HEK293T (cell line): ENCODE measurements around the gene WDR62.

Experiments
- CTCF ChIA-PET: fragments of 350-600 bp; formaldehyde crosslinking; extraction: SDS; loops from one replicate; lab custom pipeline; 2021; ENCODE audit warnings: antibody characterized with exemption, inconsistent platforms; lab: Yijun Ruan, JAX
- POLR2A ChIA-PET: fragments of 350-600 bp; formaldehyde crosslinking; extraction: SDS; loops from one replicate; lab custom pipeline; 2020; ENCODE audit warnings: antibody characterized with exemption, inconsistent platforms; lab: Yijun Ruan, JAX
- DNase-seq: peaks from one replicate; pipeline ENCODE4 v3.0.0; 2012; ENCODE audit warnings: mixed read lengths; ENCODE audit errors: extremely low spot score
- ARNT ChIP-seq: fragments of 450-650 bp; IDR thresholded peaks from 2 replicates; pipeline ENCODE4 v1.6.1; 2017; ENCODE audit warnings: mild to moderate bottlenecking
- BHLHE40 ChIP-seq: fragments of 450-650 bp; IDR thresholded peaks from 2 replicates; pipeline ENCODE4 v1.6.1; 2016; ENCODE audit warnings: mild to moderate bottlenecking, moderate library complexity, borderline replicate concordance
- CTBP1 ChIP-seq: fragments of 450-650 bp; IDR thresholded peaks from 2 replicates; pipeline ENCODE4 v1.6.1; 2016; ENCODE audit warnings: borderline replicate concordance
- ELF4 ChIP-seq: fragments of 450-650 bp; IDR thresholded peaks from 2 replicates; pipeline ENCODE4 v1.6.1; 2017; ENCODE audit warnings: antibody characterized with exemption
- FOXA1 ChIP-seq: fragments of 450-650 bp; IDR thresholded peaks from 2 replicates; pipeline ENCODE4 v1.6.1; 2016; ENCODE audit warnings: mild to moderate bottlenecking
- FOXK2 ChIP-seq: fragments of 450-650 bp; IDR thresholded peaks from 2 replicates; pipeline ENCODE4 v1.6.1; 2016; ENCODE audit warnings: mild to moderate bottlenecking
- FOXM1 ChIP-seq: fragments of 450-650 bp; IDR thresholded peaks from 2 replicates; pipeline ENCODE4 v1.6.1; 2017; ENCODE audit warnings: mild to moderate bottlenecking, borderline replicate concordance
- HDGF ChIP-seq: fragments of 450-650 bp; IDR thresholded peaks from 2 replicates; pipeline ENCODE4 v1.6.1; 2017; ENCODE audit warnings: antibody characterized with exemption, borderline replicate concordance
- L3MBTL2 ChIP-seq: fragments of 450-650 bp; conservative IDR thresholded peaks from 2 replicates; pipeline ENCODE4 v1.6.1; 2016; ENCODE audit warnings: mild to moderate bottlenecking
- LEF1 ChIP-seq: fragments of 450-650 bp; IDR thresholded peaks from 2 replicates; pipeline ENCODE4 v1.6.1; 2017; ENCODE audit warnings: mild to moderate bottlenecking, borderline replicate concordance
- NFRKB ChIP-seq: fragments of 450-650 bp; IDR thresholded peaks from 2 replicates; pipeline ENCODE4 v1.6.1; 2016; ENCODE audit warnings: mild to moderate bottlenecking, moderate library complexity
- PKNOX1 ChIP-seq: fragments of 450-650 bp; IDR thresholded peaks from 2 replicates; pipeline ENCODE4 v1.6.1; 2016
- SP1 ChIP-seq: fragments of 450-650 bp; IDR thresholded peaks from 2 replicates; pipeline ENCODE4 v1.6.1; 2017
- SUZ12 ChIP-seq: fragments of 450-650 bp; IDR thresholded peaks from 2 replicates; pipeline ENCODE4 v1.6.1; 2016; ENCODE audit warnings: mild to moderate bottlenecking
- TARDBP ChIP-seq: fragments of 450-650 bp; IDR thresholded peaks from 2 replicates; pipeline ENCODE4 v1.6.1; 2016
- ZNF384 ChIP-seq: fragments of 450-650 bp; IDR thresholded peaks from 2 replicates; pipeline ENCODE4 v1.6.1; 2016

The WDR62 gene

GRCh38 chr19:36140304-36141038 lies 85.8 kb downstream of the WDR62 start:
- POLR2A ChIA-PET, result interaction anchor here (0.6 to 2.0 kb wide), 7 partner anchors 9 to 1224 kb away, joined by 3 to 18 read pairs (median 7); partner anchors contain the start of genes POLR2I, TBCB, ZNF146 and ZNF565
- TF ChIP-seq ZNF384 (no peak), L3MBTL2 (0 out of 2 replicates have a peak, but pooled peaks have one; percentile 17)
- CTCF ChIA-PET, result no interaction called here
- DNase-seq, result peak; percentile 60

GRCh38 chr19:36141039-36141927 lies 86.6 kb downstream of the WDR62 start:
- CTCF ChIA-PET, result no interaction called here
- TF ChIP-seq HDGF (0 out of 2 replicates have a peak, but pooled peaks have one; percentile 26), ZNF384 (no peak), FOXK2 (no peak)
- POLR2A ChIA-PET, result interaction anchor here (2.0 kb wide), 3 partner anchors 10 to 28 kb away, joined by 9 to 18 read pairs (median 14); no protein-coding TSS in a partner anchor
- peak; percentile 90 for DNase-seq

- CTCF ChIA-PET, result no interaction called here
- no peak for TF ChIP-seq ARNT
- TF ChIP-seq FOXM1, result no peak
- TF ChIP-seq ELF4, result no peak
- no peak for TF ChIP-seq TARDBP
- TF ChIP-seq LEF1, result no peak
- no peak for TF ChIP-seq FOXK2
- TF ChIP-seq BHLHE40, result no peak
- TF ChIP-seq ZNF384, result no peak
- no peak for TF ChIP-seq CTBP1
- TF ChIP-seq NFRKB, result no peak
- no peak for TF ChIP-seq L3MBTL2
- no peak for TF ChIP-seq PKNOX1
- no peak for TF ChIP-seq HDGF
- no peak for TF ChIP-seq SUZ12
- no peak for TF ChIP-seq SP1
- TF ChIP-seq FOXA1, result no peak
- no peak for DNase-seq
- POLR2A ChIA-PET, result no interaction called here
These were observed 87.3 kb downstream of the WDR62 start for GRCh38 chr19:36142046-36142445.

- CTCF ChIA-PET, result no interaction called here
- DNase-seq, result no peak
- POLR2A ChIA-PET, result no interaction called here
- TF ChIP-seq TARDBP (no peak), FOXM1 (no peak), CTBP1 (no peak), FOXK2 (no peak), FOXA1 (no peak), SP1 (no peak), ELF4 (no peak), SUZ12 (no peak), NFRKB (no peak), ZNF384 (no peak), PKNOX1 (no peak), BHLHE40 (no peak), HDGF (no peak), ARNT (no peak), L3MBTL2 (no peak), LEF1 (no peak)
These were observed 87.8 kb downstream of the WDR62 start for GRCh38 chr19:36142496-36142895.

GRCh38 chr19:36144624-36145023 lies 89.9 kb downstream of the WDR62 start:
- TF ChIP-seq ELF4 (no peak), SUZ12 (no peak), LEF1 (no peak), PKNOX1 (no peak), HDGF (no peak), SP1 (no peak), NFRKB (no peak), CTBP1 (no peak)
- POLR2A ChIA-PET, result interaction anchor here (0.8 to 1.2 kb wide), 2 partner anchors 17 to 24 kb away, joined by 4 to 5 read pairs; no protein-coding TSS in a partner anchor
- CTCF ChIA-PET, result no interaction called here
- no peak for DNase-seq
